Stimulated activated CD4-positive, alpha-beta T cell treated with anti-CD3 and anti-CD28 coated beads, Interleukin-1b, Interleukin-23, amount 100 ng/mL, for 48 hours (primary cell): ENCODE data around the gene TMEM229A.
"Not testable (repeated sequence)": the region's sequence is repeated elsewhere in the genome, so short reads cannot be mapped to it uniquely, and the experiment has no call there.

Experiments
- DNase-seq: peaks from one replicate; pipeline ENCODE4 v3.0.0-alpha.2; 2020

TMEM229A gene

GRCh38 chr7:124032369-124033094 lies at the start of gene TMEM229A:
Gene TMEM229A, minus strand, starts transcription at chr7:124033067. Its CDS starts 64 bp downstream, at chr7:124033003.
- no peak for DNase-seq

DNA sequence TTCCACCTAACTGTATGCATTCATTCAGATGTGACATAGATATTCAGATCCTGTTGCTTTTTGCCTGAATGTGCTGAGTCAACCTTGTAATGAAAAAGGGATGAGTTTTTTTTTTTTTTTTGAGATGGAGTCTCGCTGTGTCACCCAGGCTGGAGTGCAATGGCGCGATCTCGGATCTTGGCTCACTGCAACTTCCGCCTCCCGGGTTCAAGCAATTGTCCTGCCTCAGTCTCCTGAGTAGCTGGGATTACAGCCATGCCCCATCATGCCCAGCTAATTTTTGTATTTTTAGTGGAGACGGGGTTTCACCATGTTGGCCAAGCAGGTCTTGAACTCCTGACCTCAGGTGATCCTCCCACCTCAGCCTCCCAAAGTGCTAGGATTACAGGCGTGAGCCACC lies 49.4 kb upstream of the TMEM229A start:
- not testable (repeated sequence) for DNase-seq

- no peak for DNase-seq
Observed at GRCh38 chr7:124077546-124077945, 44.7 kb upstream of the TMEM229A start.

GRCh38 chr7:124076841-124077240 lies 44.0 kb upstream of the TMEM229A start:
- no peak for DNase-seq

DNA sequence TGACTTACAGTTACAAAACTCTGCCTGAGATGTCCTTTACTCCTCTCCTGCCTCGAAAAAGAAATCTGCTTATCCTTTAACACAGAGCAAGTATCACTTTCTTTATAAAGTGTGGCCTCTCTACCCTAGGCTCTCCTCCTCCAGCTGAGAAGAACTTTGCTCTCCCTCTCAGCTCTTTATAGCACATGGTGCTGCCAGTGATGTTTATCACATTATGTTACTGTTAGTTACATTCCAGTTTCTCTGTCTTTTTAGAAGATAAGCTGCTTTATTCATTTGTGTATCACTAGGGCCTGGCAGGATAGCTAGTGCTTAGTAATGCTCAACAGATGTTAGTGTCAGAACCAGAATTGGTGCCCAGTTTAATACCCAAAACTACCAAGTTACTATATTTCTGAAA lies 41.1 kb upstream of the TMEM229A start:
- no peak for DNase-seq

DNA sequence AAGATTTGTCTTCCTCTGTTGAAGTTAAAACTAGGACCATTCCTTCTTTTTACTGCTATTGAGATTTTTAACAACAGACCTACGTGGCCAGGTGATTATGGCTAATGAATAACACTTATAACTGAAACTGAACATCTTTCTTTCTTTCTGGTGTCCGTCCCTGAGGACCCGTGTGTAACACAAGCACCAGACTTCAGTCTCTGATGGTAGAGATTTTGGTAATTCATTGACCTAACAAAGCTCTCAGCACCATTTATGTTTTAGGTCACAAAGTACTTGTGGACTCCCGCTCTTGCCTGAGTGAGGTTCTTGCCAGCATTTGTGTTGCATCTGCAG lies 40.4 kb upstream of the TMEM229A start:
- no peak for DNase-seq

GRCh38 chr7:124072603-124073309 lies 39.9 kb upstream of the TMEM229A start:
- DNase-seq, result no peak

DNA sequence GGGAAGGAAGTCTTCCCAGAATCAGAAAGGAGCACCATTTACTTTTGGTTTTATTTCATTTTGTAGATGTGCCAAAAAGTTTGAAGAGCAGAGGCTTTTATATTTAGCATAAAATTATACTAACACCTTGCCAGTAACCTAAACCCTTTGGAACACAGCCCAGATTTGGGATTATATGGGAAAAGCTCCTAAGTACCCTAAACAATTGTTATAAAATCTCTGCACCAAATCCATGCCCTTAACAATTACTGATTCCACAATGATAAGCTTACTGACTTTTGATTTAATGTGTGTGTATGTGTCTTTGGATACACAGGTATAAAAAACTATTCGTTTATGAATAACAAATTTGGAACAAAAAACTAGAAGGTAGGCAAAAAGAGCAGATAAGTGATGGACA lies 39.0 kb upstream of the TMEM229A start:
- DNase-seq, result no peak

GRCh38 chr7:124062171-124062570 lies 29.3 kb upstream of the TMEM229A start:
- DNase-seq, result no peak

DNA sequence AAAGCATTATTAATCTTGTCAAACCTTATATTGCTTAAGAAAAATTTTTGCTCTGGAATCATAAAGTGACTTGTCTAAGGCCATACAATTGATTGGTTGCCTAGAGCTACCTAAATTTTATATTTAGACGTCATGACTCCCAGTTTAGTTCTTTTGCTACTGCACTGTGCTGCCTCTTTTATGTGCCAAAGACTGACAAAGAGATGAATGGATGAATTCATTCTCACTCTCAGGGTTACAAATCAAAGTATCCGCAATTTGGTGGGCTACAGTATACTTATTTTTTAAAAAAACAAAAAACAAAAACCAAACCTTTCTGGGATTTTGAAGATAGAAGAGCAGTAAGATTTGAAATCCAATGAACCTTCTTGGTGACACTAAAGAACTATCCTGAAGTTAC lies 27.7 kb upstream of the TMEM229A start:
- DNase-seq, result no peak

- no peak for DNase-seq
Observed at GRCh38 chr7:124059375-124059774, 26.5 kb upstream of the TMEM229A start.

DNA sequence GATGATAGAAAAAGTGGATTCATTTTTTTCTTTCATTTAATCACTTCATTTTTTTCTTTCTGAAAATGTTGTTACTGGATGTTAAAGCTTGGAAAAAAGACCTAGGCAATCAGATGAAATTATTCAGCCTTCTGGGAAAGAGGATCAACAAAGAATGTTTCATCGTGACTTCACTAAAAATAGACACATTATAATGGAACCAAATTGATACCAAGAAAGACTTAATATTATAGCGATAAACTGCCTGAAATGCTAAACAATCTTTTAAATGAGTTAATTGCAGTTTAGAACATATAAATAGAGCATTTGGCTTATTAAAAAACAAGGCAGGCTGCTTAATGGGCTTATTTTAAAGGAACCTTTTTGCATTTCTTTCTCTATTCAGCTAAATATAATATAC lies 25.6 kb upstream of the TMEM229A start:
- DNase-seq, result no peak

DNA sequence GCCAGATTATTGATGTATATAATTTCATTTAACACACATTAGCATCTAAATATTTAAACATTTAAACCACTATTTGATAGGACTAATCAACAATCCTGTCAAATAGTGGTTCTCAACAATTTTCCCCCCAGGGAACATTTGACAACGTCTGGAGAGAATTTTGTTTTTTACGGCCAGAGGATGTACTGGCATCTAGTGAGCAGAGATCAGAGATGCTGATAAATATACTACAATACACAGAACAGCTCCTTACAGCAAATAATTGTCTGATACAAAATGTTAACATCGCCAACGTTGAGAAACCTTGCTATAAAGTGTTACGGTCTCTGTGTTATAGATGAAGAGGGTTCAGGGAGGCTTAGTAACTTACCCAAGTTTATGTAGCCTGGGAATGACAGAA lies 25.0 kb upstream of the TMEM229A start:
- DNase-seq, result no peak

- DNase-seq, result no peak
Observed at GRCh38 chr7:124056234-124056633, 23.4 kb upstream of the TMEM229A start.

DNA sequence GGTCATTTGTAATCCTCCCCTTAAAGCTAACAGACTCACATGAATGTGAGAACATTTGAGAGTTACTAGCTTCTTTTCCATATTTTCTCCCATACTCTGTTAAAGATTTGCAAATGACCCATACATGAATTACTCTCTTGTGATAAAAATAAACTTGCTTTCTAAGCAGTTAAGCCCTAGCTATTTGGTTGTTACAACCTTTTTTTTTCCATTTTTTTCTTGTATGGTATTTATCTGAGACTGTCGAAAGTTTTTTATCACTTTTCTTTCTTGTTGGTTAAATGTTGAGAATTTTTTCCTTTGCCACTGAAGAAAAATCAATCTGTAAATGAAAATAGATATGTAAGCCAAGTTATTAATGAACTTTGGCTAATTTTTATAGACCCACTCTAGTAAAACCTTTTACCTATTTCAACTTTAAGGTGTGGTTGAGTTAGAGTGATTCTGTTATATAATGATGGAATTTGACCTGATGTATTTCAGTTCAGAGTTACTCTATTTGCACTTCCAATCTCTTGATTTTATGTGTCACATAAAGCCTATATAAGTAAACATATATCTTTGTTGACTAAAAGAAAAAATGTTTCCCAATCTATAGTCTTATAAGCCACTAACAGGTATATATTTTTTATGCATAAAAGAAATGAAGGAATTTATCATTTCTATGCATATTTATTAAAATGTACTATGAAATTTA lies 19.0 kb upstream of the TMEM229A start:
- no peak for DNase-seq

DNA sequence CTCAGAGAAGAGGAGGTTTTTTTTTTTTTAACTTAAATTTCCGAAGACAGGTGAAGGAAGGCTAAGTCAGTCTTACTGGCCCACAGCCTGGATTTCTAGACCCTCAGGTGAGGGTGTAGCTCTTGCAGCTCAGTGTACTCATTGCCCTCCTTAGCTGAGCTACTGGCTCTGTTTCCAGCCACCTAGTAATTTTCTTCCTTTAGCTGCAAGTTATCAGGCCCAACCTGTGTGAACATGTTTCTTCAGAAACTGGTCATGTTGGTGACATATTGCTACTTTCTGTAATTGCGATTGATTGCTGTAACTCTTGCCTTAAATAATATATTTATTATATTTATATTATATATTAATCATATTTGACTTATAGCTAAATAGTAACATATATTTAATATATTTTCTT lies 10.0 kb upstream of the TMEM229A start:
- no peak for DNase-seq

DNA sequence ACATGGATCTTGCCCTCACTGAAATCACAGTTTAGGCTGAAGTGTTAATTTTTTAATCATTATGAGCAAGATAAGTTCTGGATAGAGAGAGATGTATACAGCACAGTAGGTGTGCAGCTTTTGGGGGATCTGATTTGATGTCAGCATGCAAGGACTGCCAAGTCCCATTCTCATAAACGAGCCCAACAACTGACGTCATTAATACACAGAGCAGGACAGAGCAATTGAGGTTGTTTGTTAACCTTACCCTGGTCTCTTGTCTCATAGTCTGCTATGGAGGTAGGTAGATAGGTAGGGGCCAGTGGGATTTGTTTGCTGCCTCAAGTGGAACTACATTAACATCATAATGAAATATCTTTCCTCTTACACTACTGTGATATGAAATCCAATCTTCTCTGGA lies 8.6 kb upstream of the TMEM229A start:
- no peak for DNase-seq

DNA sequence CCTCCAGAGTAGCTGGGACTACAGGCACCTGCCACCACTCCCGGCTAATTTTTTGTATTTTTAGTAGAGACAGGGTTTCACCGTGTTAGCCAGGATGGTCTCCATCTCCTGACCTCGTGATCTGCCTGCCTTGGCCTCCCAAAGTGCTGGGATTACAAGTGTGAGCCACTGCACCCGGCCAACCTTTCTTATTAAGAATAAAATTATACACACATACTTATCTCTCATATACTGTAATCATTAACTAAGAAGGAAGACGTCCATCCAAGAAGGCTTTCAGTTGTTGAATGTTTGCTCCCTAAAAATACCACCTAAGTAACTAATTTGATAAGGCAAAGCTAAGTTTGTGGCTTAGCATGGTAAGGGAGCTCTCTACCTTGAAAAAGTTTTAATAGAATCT lies 5.0 kb upstream of the TMEM229A start:
- not testable (repeated sequence) for DNase-seq

DNA sequence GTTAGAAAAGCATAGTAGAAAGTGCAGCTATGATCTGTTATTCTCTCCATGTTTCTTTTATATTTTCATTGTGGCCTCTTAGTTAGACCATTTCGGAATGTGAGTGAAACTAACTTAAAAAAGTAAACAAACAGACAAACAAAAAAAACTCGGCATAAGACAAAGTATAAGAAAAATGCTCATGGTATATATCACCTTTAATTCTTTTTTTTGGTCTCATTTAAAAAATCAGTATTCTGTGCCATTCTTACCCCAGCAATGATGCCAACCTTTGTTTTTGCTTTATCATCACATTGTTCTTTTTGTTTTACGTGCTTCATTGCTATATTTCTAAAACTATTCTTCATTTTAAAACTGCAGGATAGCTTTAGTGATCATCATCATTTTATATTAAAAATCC lies 2.8 kb upstream of the TMEM229A start:
- DNase-seq, result no peak

- no peak for DNase-seq
Observed at GRCh38 chr7:124034754-124035100, 1.9 kb upstream of the TMEM229A start.

DNA sequence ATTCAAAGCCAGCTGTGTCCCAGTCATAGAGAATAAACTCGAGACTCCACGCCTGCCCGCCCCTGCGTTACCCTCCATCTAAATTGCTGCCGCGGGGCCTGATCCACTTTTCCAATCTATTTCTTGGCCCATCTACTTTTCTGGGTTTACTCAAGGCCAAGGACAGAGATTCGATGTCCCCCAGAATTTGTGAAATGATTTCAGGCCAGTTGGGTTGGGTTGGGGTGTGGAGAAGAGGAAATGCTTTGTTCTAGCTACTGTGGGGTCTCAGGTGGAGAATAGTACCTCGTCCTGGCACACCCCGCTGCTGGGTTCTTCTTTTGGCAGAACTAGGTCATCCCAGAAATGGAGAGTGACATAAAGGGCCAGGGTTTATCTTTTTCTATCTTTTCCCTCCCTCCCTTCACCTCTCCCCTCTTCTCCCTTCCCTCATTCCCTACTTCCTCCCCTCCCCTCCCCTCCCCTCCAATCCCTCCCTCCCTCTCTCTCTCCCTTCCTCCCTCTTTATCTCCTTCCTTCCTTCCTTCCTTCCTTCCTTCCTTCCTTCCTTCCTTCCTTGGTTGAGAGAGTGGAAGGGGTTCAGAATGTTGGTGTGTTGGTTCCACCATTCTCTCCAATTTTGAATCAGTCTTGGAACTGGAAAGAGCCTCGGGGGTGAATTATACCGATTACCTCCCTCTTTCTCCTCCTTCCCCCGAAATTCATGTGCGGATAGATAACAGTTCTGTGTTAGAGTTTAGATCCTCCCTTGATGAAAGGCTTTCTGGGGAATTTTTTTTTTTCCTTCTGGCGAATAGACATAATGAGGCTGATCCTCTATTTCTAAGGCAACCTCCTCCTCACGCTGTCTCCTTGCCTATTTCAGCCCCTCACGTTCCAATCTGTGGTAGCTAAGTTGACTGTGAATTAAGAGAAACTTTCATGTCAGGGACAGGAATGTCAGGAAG lies 1.2 kb upstream of the TMEM229A start:
- no peak for DNase-seq

DNA sequence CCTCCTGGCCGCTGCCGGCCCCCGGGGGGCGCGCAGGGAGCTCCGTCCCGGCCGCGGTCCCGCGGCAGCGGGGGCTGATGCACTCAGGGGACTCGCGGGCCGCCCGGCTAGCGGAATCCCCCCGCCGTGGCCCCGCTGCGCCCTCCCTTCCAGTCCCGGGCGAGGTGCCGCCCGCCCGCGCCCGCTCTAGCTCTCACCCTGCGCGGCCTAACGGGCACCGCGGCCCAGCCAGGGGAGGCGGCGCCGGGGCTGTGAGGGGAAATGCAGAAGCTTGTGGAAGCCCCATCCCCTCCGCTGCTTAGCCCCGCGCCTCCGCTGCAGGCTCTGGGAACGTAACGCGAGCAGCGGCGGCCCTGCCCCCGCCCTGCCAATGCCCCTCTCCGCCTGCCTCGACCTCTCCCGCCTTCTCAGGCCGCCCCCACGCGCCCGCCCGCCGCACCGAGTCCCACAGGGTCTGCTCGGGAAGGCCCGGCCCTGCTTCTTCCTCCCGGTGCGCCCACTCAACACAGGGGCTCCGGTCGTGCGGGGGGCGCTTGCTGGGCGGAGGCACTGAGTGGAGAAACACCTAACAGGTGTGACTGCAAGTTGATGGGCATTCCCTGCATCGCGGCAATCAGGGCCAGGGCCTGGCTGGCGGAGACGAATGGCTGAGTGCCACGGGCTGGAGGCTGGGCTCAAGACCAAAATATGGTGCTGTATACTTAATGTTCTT lies 384 bp upstream of the TMEM229A start:
- no peak for DNase-seq
